ENCODE results near the gene ARHGAP23.
"Not testable (repeated sequence)": the region's sequence is repeated elsewhere in the genome, so short reads cannot be mapped to it uniquely, and the experiment has no call there.

ARHGAP23 gene

GRCh38 chr17:38421171-38421841, 7.0 kb upstream of the ARHGAP23 start:
- DNase-seq = no peak

DNA sequence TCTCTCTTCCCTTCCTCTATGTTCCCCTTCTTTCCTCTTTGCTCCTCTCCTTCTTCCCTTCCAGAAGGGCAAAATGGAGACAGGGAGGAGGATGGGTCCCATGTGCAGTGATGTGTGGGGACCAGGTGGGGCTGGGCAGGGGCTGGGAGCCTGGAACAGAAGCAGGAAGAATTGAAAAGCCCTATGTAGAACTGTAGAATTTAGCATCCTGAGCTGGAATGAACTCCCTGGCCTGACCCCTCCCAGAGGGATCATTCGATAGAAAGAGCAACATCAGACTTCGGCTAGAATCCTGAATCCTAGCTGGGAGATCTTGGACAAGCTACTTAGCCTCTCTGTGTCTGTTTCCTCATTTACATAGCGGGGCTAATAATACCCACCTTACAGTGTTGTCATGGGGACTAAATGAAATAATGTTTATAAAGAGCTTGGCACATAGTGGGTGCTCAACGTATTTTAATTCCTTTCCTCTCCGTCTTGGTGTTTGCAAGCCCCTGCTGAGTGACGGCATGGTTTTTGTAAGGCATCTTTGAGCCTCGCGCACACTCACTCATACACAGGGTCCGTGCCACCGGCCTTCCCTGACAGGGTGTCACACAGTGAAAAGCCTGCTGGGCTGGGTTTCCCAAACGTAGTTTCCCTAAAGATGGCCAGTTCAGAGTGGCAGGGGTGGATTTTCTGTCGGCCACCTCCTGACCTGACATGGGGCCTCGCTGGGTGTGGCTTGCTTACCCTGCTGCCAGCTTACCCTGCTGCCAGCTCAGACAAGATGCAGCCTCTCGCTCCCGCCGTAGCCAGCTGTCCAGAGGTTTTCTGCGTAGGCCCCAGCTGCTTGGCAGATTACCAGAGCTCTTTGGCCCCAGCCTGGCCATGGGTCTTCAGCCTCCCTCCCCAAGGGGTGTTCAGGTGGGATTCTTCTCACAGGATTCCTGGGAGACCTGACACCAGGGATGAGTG, 6.1 kb upstream of the ARHGAP23 start:
- DNase-seq = no peak

DNA sequence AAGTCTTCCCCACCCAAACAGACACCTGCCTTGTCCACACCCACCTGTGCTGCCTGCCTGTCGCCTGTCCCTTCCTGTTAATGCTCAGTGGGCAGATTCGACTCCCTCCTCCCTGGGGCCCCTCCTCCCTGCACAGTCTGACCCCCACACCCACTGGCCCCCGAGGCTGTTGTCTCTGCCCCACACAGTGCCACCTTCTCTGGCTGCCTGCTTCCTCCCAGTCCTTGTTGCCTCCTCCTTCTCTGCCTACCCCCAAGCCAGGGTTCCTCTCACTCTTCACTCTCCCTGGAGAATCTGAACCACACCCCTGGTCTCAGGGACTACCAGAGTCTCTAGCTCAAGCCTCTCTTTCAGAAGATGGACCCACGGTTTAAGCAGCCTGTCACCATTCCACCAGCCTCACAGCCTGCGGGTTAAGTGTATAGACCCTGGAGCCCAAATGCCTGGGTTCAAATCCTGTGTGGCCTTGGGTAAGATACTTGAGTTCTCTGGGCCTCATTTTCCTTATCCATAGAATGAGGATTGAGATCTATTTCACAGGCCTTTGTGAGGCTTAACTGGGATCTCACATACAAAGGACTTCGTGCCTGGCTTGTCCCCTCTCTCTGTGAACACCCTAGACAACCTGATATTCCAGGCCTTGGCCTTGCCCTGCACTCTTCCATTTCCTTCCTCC, 3.8 kb upstream of the ARHGAP23 start:
- DNase-seq = no peak

DNA sequence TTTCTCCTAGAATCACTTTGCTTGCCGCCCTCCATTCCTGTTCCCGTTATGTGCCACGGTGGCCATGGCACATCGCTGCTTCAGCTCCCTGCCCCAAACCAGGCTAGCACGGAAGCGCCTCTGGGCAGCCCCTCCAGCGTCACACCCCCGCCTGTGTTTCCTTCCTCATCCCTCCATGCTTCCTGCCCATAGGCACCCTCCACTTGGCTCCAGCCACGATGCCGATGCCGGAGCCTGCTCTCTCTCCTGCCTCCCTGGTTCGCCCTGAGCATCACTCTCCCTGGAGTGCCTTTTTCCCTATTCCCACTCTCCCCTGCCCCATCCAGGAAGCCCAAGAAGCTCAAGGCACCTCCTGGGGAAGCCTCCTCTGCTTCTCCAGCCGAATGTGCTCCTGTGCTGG, 3.2 kb upstream of the ARHGAP23 start:
- no peak for DNase-seq

DNA sequence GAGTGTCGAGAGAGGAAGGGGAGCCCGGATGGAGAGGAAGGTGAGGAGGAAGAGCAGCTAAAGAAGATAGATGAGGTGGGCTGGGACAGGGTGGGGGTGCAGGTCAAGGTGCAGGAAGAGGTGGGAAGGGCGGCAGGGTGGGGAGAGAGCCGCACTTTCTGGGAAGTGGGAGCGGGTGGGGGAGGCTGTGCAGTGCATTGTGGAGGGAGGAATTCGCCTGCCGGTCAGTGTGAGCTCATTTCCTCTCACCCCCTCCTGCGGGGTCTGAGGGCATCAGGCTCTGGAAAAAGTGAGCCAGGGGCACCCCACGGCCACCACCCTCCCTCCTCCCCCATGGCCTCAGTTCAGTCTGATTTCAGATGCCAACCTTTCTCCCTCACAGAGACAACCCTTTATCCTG, 2.5 kb upstream of the ARHGAP23 start:
- DNase-seq = no peak

DNA sequence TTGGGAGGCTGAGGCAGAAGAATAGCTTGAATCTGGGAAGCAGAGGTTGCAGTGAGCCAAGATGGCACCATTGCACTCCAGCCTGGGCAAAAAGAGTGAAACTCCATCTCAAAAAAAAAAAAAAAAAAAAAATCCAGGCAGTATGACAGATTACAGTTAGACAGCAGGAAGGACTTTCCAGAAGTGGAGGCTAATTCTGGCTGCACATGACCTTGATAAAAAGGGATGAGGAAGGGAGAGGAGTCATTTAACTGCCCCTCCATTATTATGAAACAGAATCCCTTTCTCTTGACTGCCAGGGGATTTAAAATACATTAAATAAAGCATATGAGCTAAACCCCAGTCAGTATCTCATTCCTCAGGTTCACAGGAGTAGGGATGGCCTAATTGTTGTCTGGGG, 1.8 kb upstream of the ARHGAP23 start:
- no peak for DNase-seq

- no peak for DNase-seq
These were observed 909 bp upstream of the ARHGAP23 start for GRCh38 chr17:38427160-38427949.

- DNase-seq = no peak
These were observed 543 bp downstream of the ARHGAP23 start for GRCh38 chr17:38428643-38429371.

DNA sequence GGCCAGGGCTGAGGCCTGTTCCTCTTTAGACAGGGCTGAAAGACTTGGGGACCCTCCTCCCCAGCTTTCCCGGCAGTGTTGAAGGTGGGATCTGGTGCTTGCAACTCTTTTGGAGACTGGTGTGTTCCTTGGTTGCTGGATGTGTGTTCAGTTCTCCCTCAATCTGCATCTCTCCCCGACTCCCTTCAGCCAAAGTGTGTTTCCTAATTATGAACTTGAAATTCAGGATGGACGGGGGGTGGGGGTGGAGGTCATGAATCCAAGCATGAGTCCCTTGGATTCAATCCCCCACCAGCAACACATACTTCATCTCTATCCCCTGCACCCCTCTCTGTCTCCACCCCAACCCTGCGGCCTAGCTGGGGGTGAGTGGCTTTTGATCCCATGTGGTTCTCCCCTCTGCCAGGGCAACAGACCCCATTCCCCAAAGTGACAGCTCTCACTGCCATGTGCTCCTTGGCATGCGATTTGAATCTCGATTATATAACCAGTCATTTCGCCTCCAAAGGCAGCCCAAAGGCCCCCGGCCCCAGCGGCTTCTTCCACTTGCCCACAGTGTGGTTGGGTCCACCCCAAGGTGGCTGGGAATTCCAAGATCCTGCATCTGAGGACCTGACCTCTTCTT, 1.3 kb downstream of the ARHGAP23 start:
- no peak for DNase-seq

DNA sequence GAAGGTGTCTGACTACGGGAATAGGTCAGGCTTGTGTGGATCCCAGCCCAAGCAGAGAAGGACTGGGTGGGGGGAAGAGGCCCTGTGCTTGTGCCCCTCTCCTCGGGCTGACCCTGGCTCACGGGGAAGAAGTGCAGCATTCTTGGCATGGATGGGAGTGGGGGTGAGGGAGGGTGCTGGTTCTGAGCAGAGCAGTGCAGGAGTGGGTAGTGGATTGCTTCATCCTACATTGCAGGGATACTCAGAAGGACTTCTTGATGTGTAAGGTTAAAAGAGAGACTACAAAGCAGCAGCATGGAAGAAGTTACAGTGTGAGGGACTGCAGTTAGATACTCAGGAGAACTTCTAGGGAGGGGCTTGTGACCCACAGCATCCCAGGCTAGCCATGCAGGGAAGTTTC, 2.1 kb downstream of the ARHGAP23 start:
- DNase-seq = no peak

GRCh38 chr17:38430822-38431221, 2.6 kb downstream of the ARHGAP23 start:
- no peak for DNase-seq

DNA sequence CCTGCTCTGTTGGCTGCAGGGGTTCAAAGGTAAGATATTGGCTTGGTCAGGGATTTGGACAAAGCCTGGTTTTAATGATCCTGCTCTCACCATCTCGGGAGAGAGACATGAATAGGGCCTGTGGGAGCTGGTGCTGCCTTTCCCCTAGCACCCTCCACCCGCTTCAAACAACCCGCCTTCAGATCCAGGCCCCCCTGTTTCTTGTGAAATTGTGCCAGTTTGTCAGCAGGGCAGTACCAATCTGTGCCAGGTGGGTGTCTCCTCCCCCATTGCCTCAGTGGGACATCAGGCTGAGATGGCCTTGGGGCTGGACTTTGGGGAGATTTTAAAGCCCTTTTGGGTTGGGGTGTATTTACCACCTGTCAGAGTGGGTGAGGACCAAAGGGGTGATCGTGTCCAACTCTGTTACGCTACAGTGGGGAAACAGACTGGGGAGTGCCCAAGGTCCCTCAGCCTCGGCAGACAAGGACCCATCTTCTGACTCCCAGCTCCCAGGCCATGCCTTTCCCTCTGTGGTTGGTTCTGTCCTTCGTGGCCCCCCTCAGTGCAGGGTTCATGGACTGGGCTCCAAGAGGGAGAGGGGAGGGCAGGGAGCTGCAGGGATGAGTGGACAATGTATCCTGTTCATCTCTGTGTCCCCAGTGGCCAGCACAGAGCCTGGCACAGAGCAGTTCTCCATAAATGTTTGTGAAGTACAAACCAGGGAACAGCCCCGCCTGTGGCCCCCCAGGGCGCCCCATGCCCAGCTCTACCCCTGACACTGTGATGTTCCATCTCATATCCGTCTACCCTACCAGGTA, 3.3 kb downstream of the ARHGAP23 start:
- DNase-seq = no peak

- no peak for DNase-seq
These were observed 6.0 kb downstream of the ARHGAP23 start for GRCh38 chr17:38434178-38434665.

DNA sequence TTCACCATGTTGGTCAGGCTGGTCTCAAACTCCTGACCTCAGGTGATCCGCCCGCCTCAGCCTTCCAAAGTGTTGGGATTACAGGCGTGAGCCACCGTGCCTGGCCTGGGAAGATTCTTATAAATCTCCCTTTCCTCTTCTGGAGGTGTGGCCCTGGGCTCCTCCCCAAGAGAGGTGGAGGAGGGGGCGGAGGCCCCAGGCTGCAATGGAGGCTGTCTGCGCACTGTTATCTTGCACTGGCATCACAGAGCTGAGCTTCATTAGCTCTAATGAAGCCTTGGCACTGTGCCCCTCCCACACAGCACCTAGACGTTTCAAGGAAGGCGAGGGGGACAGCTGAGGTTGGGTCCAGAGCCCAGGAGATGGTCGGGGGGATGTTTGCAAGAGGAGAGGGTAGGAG, 7.5 kb downstream of the ARHGAP23 start:
- no peak for DNase-seq

GRCh38 chr17:38436386-38436785, 8.1 kb downstream of the ARHGAP23 start:
- DNase-seq = no peak

GRCh38 chr17:38437313-38437712, 9.0 kb downstream of the ARHGAP23 start:
- not testable (repeated sequence) for DNase-seq

- no peak for DNase-seq
These were observed 11.2 kb downstream of the ARHGAP23 start for GRCh38 chr17:38439436-38439835.

- DNase-seq = no peak
These were observed 12.5 kb downstream of the ARHGAP23 start for GRCh38 chr17:38440614-38441397.

DNA sequence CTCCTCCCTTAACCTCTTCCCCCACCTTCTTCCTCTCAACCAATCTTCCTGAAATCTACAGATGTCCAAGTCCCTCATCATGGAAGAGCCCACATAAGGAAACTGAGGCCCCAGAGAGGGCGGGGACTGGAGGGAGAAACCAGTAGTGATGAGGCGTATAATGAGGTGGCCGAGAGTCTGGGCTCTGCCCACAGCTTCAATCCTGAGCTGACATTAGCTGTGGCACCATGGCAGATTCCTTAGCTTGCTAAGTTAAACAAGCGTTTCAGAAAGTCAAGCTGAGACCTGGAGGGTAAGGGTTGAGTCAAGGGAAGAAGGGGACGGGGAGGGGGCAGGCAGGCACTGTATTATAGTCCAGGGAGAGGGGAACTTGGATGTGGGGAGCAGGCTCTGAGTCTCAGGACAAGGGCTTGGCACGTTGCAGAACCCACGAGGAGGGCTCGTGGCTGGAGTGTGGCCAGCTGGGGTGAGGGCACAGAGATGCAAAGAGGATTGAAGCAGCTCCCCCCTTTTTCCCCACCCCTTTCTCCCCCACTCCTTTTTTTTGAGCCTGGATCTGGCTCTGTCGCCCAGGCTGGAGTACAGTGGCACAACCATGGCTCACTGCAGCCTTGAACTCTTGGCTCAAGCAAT, 13.3 kb downstream of the ARHGAP23 start:
- DNase-seq = no peak

Data from KG1 (cell line).